ENCODE results near the gene PRSS1.
"Not testable (repeated sequence)": the region's sequence is repeated elsewhere in the genome, so short reads cannot be mapped to it uniquely, and the experiment has no call there.

Gene PRSS1

DNA sequence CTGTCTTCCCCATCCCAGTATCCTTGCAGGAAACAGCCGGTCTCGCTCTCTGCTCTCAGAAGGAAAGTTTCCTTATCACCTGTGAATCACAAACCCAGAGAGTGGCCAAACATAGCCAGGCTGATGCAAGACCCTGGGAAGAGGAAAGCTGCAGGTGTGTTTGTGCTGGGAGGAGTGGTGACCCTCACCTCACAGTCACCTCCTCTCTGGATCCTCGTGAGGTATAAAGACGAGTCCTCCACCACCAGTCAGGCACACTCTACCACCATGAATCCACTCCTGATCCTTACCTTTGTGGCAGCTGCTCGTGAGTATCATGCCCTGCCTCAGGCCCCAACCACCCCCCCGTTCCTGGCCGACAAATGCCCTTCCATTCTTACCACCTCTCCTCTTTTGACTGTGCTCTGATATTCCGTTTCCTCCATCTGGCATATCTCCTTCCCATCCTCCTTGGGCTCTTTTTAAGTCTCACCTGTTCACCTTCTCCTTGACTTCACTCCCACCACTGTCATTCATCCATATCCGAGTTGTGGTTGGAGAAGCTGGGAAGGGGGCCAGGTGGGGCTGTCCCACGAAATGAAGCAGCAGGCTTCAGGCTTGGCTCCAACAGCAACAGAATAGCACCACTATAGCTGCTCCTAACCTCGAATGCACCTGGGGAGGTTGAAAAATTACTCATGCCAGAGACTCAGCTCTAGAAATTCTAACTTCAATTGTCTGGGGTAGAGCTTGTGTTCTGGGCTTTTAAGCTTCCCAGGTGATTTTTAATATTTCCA, at the start of gene PRSS1:
Gene PRSS1 (plus strand): TSS at position 255 of the 776 bp plus-strand sequence. CDS start 13 bp downstream, at position 268.
- no peak for DNase-seq (ENCODE audit: low spot score)
- TF ChIP-seq, protein P1, sequence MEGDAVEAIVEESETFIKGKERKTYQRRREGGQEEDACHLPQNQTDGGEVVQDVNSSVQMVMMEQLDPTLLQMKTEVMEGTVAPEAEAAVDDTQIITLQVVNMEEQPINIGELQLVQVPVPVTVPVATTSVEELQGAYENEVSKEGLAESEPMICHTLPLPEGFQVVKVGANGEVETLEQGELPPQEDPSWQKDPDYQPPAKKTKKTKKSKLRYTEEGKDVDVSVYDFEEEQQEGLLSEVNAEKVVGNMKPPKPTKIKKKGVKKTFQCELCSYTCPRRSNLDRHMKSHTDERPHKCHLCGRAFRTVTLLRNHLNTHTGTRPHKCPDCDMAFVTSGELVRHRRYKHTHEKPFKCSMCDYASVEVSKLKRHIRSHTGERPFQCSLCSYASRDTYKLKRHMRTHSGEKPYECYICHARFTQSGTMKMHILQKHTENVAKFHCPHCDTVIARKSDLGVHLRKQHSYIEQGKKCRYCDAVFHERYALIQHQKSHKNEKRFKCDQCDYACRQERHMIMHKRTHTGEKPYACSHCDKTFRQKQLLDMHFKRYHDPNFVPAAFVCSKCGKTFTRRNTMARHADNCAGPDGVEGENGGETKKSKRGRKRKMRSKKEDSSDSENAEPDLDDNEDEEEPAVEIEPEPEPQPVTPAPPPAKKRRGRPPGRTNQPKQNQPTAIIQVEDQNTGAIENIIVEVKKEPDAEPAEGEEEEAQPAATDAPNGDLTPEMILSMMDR (IDR thresholded peaks at IDR 0.05; ENCODE audit: extremely low read depth, insufficient read depth, missing control alignments), result no peak
- in situ Hi-C loops (cut with MboI; ENCODE audit: low pct_unique_long_range_greater_than_20kb, low sequenced_read_pairs, unreplicated experiment), result no loop called here

- DNase-seq (ENCODE audit: low spot score); in situ Hi-C loops (cut with MboI; ENCODE audit: low pct_unique_long_range_greater_than_20kb, low sequenced_read_pairs, unreplicated experiment): not testable (repeated sequence)
Measured at GRCh38 chr7:142700935-142701334, 48.3 kb upstream of the PRSS1 start.

DNA sequence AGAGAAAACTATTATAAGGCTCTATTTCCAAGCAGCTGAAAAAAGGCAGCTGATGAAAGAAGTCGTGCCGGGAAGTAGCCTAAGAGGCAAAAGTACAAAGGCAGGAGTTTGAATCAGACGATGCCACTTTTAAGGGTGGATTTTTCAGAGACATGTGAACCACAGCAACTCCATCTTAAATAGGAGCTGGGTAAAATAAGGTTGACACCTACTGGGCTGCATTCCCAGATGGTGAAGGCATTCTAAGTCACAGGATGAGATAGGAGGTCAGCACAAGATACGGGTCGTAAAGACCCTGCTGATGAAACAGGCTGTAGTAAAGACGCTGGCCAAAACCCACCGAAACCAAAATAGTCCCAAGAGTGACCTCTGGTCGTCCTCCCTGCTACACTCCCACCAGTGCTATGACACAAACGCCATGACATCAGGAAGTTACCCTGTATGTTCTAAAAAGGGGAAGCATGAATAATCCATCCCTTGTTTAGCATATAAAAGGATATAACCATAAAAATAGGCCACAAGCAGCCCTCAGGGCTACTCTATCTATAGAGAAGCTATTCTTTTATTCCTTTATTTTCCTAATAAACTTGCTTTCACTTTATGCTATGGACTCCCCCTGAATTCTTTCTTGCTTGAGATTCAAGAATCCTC, 45.5 kb upstream of the PRSS1 start:
- DNase-seq (ENCODE audit: low spot score), result no peak
- in situ Hi-C loops (cut with MboI; ENCODE audit: low pct_unique_long_range_greater_than_20kb, low sequenced_read_pairs, unreplicated experiment), result no loop called here
- TF ChIP-seq, protein P1 (IDR thresholded peaks at IDR 0.05; ENCODE audit: extremely low read depth, insufficient read depth, missing control alignments), result no peak

DNA sequence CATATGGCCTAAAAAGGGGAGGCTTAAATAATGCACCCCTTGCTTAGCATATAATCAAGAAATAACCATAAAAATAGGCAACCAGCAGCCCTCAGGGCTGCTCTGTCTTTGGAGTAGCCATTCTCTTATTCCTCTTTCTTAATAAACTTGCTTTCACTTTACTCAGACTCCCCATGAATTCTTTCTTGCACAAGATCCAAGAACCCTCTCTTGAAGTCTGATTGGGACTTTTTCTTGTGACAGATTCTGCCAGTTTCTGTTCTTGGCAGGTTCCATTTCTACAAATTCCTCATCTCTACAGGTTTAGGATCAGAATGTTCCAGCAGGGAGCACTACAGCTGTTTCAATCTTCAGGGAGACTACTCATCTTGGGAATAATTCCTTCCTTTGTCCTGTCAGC, 40.5 kb upstream of the PRSS1 start:
- DNase-seq (ENCODE audit: low spot score); in situ Hi-C loops (cut with MboI; ENCODE audit: low pct_unique_long_range_greater_than_20kb, low sequenced_read_pairs, unreplicated experiment): not testable (repeated sequence)

DNA sequence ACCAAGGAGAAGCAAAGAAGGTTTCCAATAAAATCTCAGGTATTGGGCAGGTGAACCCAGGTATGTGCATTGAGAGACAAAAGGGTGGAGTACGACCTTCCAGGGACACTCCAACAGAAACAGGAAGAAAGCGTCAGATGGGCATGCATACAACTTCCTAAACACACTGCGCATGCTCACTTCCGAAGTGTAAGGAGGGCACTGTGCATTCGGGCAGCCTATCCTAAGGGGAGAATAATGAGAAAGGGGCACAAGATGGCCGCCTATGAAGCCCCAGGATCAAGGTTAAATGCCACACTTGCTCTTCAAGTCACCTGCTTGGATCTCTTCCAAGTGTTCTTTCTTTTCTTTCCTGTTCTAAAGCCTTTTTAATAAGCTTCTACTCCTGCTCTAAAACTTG, 39.4 kb upstream of the PRSS1 start:
- TF ChIP-seq, protein P1 (IDR thresholded peaks at IDR 0.05; ENCODE audit: extremely low read depth, insufficient read depth, missing control alignments), result no peak
- DNase-seq (ENCODE audit: low spot score), result no peak
- in situ Hi-C loops (cut with MboI; ENCODE audit: low pct_unique_long_range_greater_than_20kb, low sequenced_read_pairs, unreplicated experiment), result no loop called here

DNA sequence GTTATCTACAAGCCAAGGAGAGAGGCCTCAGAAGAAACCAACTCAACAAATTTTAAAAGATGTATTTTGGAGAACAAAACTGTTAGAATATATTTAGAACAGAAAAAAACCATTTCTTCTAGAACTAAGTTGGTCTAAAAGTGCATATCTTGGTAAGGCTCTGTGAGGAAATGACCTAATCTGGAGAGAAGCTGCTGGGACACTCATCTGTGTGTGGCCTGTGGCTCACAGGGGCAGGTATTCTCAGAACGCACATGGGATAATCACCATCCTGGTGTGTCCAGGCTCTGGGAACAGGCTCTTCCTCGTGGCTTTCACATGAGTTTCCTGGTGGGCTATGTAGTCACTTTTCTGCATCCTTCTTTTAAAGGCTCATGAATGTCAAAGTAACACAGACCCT, 38.1 kb upstream of the PRSS1 start:
- no peak for DNase-seq (ENCODE audit: low spot score)
- TF ChIP-seq, protein P1 (IDR thresholded peaks at IDR 0.05; ENCODE audit: extremely low read depth, insufficient read depth, missing control alignments), result no peak
- in situ Hi-C loops (cut with MboI; ENCODE audit: low pct_unique_long_range_greater_than_20kb, low sequenced_read_pairs, unreplicated experiment), result no loop called here

- TF ChIP-seq, protein P1 (IDR thresholded peaks at IDR 0.05; ENCODE audit: extremely low read depth, insufficient read depth, missing control alignments), result peak; percentile 57
- no peak for DNase-seq (ENCODE audit: low spot score)
- in situ Hi-C loops (cut with MboI; ENCODE audit: low pct_unique_long_range_greater_than_20kb, low sequenced_read_pairs, unreplicated experiment), result no loop called here
Measured at GRCh38 chr7:142711746-142712616, 37.3 kb upstream of the PRSS1 start.

Data from GM13977 (cell line).